GM18951 (cell line): Measurements from ENCODE around the gene GOLGA6L24.
"Not testable (repeated sequence)": the region's sequence is repeated elsewhere in the genome, so short reads cannot be mapped to it uniquely, and the experiment has no call there.

ENCODE experiments used
- in situ Hi-C: fragments of 300-500 bp; cut with MboI; formaldehyde crosslinking; loops from one replicate; pipeline ENCODE4 v1.12.0; 2022; ENCODE audit warnings: low sequenced_read_pairs, mixed read lengths, inconsistent platforms; ENCODE audit not compliant: unreplicated experiment

The GOLGA6L24 gene, protein sequence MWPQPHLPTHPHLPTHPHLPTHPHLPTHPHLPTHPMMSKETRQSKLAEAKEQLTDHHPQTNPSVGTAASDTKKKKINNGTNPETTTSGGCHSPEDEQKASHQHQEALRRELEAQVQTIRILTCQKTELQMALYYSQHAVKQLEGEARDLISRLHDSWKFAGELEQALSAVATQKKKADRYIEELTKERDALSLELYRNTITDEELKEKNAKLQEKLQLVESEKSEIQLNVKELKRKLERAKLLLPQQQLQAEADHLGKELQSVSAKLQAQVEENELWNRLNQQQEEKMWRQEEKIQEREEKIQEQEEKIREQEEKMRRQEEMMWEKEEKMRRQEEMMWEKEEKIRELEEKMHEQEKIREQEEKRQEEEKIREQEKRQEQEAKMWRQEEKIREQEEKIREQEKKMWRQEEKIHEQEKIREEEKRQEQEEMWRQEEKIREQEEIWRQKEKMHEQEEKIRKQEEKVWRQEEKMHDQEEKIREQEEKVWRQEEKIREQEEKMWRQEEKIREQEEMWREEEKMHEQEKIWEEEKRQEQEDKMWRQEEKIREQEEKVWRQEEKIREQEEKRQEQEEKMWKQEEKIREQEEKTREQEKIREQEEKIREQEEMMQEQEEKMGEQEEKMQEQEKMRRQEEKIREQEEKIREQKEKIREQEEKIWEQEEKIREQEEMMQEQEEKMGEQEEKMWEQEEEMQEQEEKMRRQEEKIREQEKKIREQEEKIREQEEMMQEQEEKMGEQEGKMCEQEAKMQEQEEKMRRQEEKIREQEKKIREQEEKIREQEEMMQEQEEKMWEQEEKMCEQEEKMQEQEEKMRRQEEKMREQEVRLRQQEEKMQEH

DNA sequence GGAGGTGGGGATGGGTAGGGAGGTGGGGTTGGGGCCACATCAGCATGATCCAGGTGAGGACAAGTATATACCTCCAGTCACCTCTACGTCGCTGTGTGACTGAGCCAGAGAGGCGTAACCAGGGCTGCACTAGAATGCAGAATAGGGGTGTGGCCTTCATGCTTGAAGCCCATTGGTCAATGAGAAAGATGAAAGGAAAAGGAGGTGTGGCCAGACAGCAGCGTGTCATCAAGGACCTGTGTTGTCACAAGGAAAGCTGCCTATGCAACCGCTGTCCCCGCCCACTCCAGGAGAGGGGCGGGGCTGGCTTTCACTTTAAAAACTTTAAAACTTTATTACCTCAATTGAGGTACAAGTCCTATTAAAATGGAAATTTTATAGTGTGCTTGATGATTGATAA lies at the start of gene GOLGA6L24:
Gene GOLGA6L24, minus strand, starts transcription at position 101 of the 400 bp plus-strand sequence. Its CDS starts 61 bp downstream, at position 40.
- in situ Hi-C loops, result not testable (repeated sequence)

- in situ Hi-C loops, result not testable (repeated sequence)
Observed at GRCh38 chr15:28402774-28403435, 45.0 kb upstream of the GOLGA6L24 start.

- in situ Hi-C loops, result not testable (repeated sequence)
Observed at GRCh38 chr15:28396022-28396421, 38.1 kb upstream of the GOLGA6L24 start.

DNA sequence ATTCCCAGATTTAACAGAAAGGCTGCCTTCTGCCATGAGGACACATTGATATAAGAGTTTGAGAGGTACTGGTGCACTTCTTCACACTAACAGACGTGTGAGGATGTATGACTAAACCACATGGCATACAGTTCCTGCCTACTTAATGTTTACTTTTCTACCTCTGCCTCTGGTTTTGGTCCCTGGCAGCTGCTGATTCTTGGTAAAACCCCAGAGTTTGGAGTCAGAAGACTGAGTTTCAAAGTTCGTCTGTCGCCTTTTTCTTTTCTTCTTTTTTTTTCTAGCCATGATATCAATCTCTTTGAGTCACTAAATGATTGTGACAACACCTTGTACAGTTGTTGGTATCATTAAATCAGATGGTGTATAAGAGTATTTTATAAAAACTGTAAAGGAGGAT lies 22.2 kb upstream of the GOLGA6L24 start:
- in situ Hi-C loops, result not testable (repeated sequence)

- in situ Hi-C loops, result not testable (repeated sequence)
Observed at GRCh38 chr15:28378364-28378763, 20.5 kb upstream of the GOLGA6L24 start, which contains the start of gene GOLGA8F. Gene GOLGA8F, plus strand, starts transcription at chr15:28378664. Its CDS starts 98 bp downstream, at chr15:28378762.

DNA sequence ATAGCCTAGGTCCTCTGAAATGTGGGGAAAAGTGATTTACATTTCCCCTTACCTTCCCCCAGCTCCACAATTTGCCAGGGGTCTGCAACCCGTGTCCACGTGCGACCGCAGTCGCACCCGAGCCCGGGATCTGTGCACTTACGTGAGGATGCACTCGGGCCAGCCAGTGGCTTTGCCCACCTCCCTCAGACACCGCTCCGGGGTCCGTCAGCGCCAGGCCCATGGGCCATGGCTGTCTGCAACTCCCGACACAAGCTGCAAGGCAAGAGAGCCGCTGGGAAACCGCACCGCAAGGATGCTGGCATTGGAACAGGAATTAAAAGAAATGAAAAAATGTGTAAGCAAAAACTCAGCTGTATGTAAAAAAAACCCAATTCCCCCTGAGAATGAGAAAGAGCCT lies 7.6 kb upstream of the GOLGA6L24 start:
- in situ Hi-C loops, result not testable (repeated sequence)

- in situ Hi-C loops, result not testable (repeated sequence)
Observed at GRCh38 chr15:28322129-28322588, 35.7 kb downstream of the GOLGA6L24 start, which contains the start of gene HERC2. Gene HERC2, minus strand, starts transcription at chr15:28322179. Its CDS starts 746 bp downstream, at chr15:28321433.

GRCh38 chr15:28321358-28322078 lies 36.4 kb downstream of the GOLGA6L24 start:
- in situ Hi-C loops, result not testable (repeated sequence)

DNA sequence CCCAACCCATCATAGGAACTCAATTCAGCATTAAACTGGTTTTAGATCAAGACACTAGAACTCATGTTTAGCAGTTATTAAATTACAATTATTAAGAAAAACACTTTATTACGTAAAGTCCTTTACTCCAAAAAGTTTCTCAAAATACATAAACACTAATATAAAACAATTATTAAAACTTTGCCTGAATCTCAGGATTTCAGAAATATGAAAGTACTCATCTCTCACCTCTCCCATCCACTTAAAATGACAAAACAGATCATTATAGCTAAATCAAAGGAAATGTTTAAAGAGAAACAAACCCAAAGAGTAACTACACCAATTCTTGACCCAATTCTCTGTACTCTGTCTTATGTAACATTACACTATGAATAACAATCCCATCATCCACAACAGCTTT lies 38.2 kb downstream of the GOLGA6L24 start:
- in situ Hi-C loops, result not testable (repeated sequence)

- in situ Hi-C loops, result not testable (repeated sequence)
Observed at GRCh38 chr15:28318828-28319227, 39.1 kb downstream of the GOLGA6L24 start.

- in situ Hi-C loops, result not testable (repeated sequence)
Observed at GRCh38 chr15:28318122-28318521, 39.8 kb downstream of the GOLGA6L24 start.

- in situ Hi-C loops, result not testable (repeated sequence)
Observed at GRCh38 chr15:28316958-28317357, 40.9 kb downstream of the GOLGA6L24 start.

- in situ Hi-C loops, result not testable (repeated sequence)
Observed at GRCh38 chr15:28310454-28310853, 47.4 kb downstream of the GOLGA6L24 start.

GRCh38 chr15:28308718-28309117 lies 49.2 kb downstream of the GOLGA6L24 start:
- in situ Hi-C loops, result not testable (repeated sequence)
